DMS79 (cell line): Measurements from ENCODE around the gene TFDP2.
"Not testable (repeated sequence)": the region's sequence is repeated elsewhere in the genome, so short reads cannot be mapped to it uniquely, and the experiment has no call there.

Experiments used
- DNase-seq: peaks from one replicate; lab custom pipeline; 2025; lab: John Stamatoyannopoulos, UW

The TFDP2 gene

GRCh38 chr3:142075656-142076055 is 73.7 kb downstream of the TFDP2 start:
- not testable (repeated sequence) for DNase-seq

- DNase-seq: no peak
These were observed 76.5 kb downstream of the TFDP2 start for GRCh38 chr3:142072816-142073215.

- DNase-seq: no peak
These were observed 83.4 kb downstream of the TFDP2 start for GRCh38 chr3:142065932-142066331.

- no peak for DNase-seq
These were observed 84.0 kb downstream of the TFDP2 start for GRCh38 chr3:142065344-142065743.

- DNase-seq: no peak
These were observed 84.9 kb downstream of the TFDP2 start for GRCh38 chr3:142064454-142064853.

GRCh38 chr3:142057331-142057725 is 92.0 kb downstream of the TFDP2 start:
- DNase-seq: no peak

- no peak for DNase-seq
These were observed 92.6 kb downstream of the TFDP2 start for GRCh38 chr3:142056656-142057330.

- DNase-seq: no peak
These were observed 95.5 kb downstream of the TFDP2 start for GRCh38 chr3:142053835-142054234.

GRCh38 chr3:142053244-142053643 is 96.1 kb downstream of the TFDP2 start:
- DNase-seq: no peak

- DNase-seq: no peak
These were observed 98.0 kb downstream of the TFDP2 start for GRCh38 chr3:142051351-142051750.

GRCh38 chr3:142047021-142047369 is 102.3 kb downstream of the TFDP2 start:
- no peak for DNase-seq

GRCh38 chr3:142046320-142047020 is 102.9 kb downstream of the TFDP2 start:
- no peak for DNase-seq

GRCh38 chr3:142040941-142041491 is 108.3 kb downstream of the TFDP2 start:
- DNase-seq: no peak

- no peak for DNase-seq
These were observed 113.9 kb downstream of the TFDP2 start for GRCh38 chr3:142035308-142035922.

GRCh38 chr3:142033292-142033691 is 116.1 kb downstream of the TFDP2 start:
- no peak for DNase-seq

- DNase-seq: no peak
These were observed 117.8 kb downstream of the TFDP2 start for GRCh38 chr3:142031575-142031974.

GRCh38 chr3:142029791-142030190 is 119.6 kb downstream of the TFDP2 start:
- DNase-seq: no peak

- DNase-seq: no peak
These were observed 120.2 kb downstream of the TFDP2 start for GRCh38 chr3:142029052-142029642.

GRCh38 chr3:142028243-142028777 is 121.0 kb downstream of the TFDP2 start:
- DNase-seq: peak; percentile 8

GRCh38 chr3:142027735-142028134 is 121.6 kb downstream of the TFDP2 start:
- DNase-seq: peak; percentile 41

- DNase-seq: no peak
These were observed 122.0 kb downstream of the TFDP2 start for GRCh38 chr3:142027300-142027699.

GRCh38 chr3:142026333-142026732 is 123.0 kb downstream of the TFDP2 start:
- DNase-seq: no peak
